H1 (cell line): ENCODE measurements around the gene GUCY1B1. TPM values are rescaled to one million over a fixed set of nuclear protein-coding genes. Genes with fewer than 3 reads are reported as not detected.

Experiments used
- BCL11A ChIP-seq, 2 experiments: IDR thresholded peaks; one replicate each; pipeline ENCODE4 v1.6.1; 2011; ENCODE audit warnings: low read depth in 2 of 2, low read length in 2 of 2, mild to moderate bottlenecking in 2 of 2
- BRCA1 ChIP-seq: IDR thresholded peaks from 2 replicates; pipeline ENCODE4 v1.6.1; 2012; ENCODE audit warnings: low read depth, low read length, improper control_type of control experiment
- CBX8 ChIP-seq: fragments of 300-800, 300-1000 bp; sonication (generic); IDR thresholded peaks from 2 replicates; pipeline ENCODE4 v1.7.1; 2016; ENCODE audit warnings: low read depth, low read length, borderline replicate concordance
- CHD2 ChIP-seq: IDR thresholded peaks from 2 replicates; pipeline ENCODE4 v1.6.1; 2012; ENCODE audit warnings: low read length, improper control_type of control experiment
- CTBP2 ChIP-seq: IDR thresholded peaks from 2 replicates; pipeline ENCODE4 v1.7.0; 2011; ENCODE audit warnings: borderline replicate concordance, mild to moderate bottlenecking, moderate library complexity, mixed read lengths, low read length; ENCODE audit not compliant: insufficient read depth, insufficient read length
- HDAC2 ChIP-seq, 2 experiments: fragments of 300-600 bp in 1 of 2; sonication (generic) in 1 of 2; IDR thresholded peaks; 2 replicates each; pipeline ENCODE4 v1.6.1; 2011 to 2012; ENCODE audit warnings: low read depth in 2 of 2, low read length in 2 of 2, mild to moderate bottlenecking in 2 of 2, moderate library complexity in 2 of 2, borderline replicate concordance in 1 of 2, inconsistent platforms in 1 of 2
- JUND ChIP-seq: IDR thresholded peaks from 2 replicates; pipeline ENCODE4 v1.6.1; 2011; ENCODE audit warnings: mild to moderate bottlenecking, improper control_type of control experiment, low read length
- TAF7 ChIP-seq: optimal IDR thresholded peaks from 2 replicates; pipeline ENCODE3; 2011; ENCODE audit warnings: low read depth, mild to moderate bottlenecking, inconsistent platforms, low read length, moderate library complexity, borderline replicate concordance
- polyA plus RNA-seq, 7 experiments: library from polyadenylated mRNA; depleted of rRNA in 3 of 7; stranded (reverse) in 5 of 7; unstranded in 2 of 7; fragments of >200 nt in 5 of 7; fragments of 200-250 nt in 2 of 7; gene quantifications; 1 replicate in 5 of 7; 2 replicates in 1 of 7; 4 replicates in 1 of 7; pipeline versions ENCODE4 v1.2.1 to v1.2.3, GENCODE V29; 2011 to 2013; ENCODE audit warnings: missing spikeins in 2 of 7, mixed read lengths in 2 of 7
- total RNA-seq: library from RNA; stranded (reverse); fragmentation: NEBNext Ultra II Directional; extraction: Animal tissue kit (Norgen Biotek cat#: 25700); gene quantifications from 2 replicates; pipeline ENCODE4 v1.2.1, GENCODE V29; 2021

Gene GUCY1B1
- total and polyA plus RNA-seq, 2 of the 8 experiments (the other 6 are each of a cell fraction or from before 2014, with no cell fraction given): 1.5 to 2.9 TPM

DNA sequence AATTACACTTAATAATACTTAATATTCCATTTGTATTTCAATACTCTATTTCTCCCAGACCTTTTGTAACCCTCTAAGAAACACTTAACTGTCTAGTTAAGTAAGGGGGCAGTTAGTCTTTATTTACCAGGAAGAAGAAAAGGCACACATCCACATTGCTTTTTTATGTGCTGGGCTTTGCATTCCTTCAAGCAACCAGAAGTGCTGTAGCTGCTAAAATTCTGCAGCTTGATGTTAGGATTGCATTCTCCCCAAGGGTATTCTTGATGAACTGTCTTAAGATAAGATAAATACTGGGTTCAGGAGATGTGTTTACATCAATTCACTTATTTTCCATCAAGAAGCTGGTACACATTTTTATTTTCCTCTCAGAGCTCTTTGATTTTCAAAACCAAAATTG, 83.3 kb downstream of the GUCY1B1 start (continued):
- TF ChIP-seq CTBP2 (no peak), TAF7 (no peak), BCL11A (IDR thresholded peaks at IDR 0.05; ENCODE audit: low read depth in 2 of 2, low read length in 2 of 2) (no peak), CHD2 (no peak), CBX8 (no peak), BRCA1 (no peak), HDAC2 (IDR thresholded peaks at IDR 0.05; ENCODE audit: borderline replicate concordance in 1 of 2, low read depth in 2 of 2, low read length in 2 of 2) (no peak), JUND (no peak)
- TF ChIP-seq, all 59 proteins: peak for 0
